ENCODE data around the gene GPR3.
"Not testable (repeated sequence)": the region's sequence is repeated elsewhere in the genome, so short reads cannot be mapped to it uniquely, and the experiment has no call there.

GPR3 gene

DNA sequence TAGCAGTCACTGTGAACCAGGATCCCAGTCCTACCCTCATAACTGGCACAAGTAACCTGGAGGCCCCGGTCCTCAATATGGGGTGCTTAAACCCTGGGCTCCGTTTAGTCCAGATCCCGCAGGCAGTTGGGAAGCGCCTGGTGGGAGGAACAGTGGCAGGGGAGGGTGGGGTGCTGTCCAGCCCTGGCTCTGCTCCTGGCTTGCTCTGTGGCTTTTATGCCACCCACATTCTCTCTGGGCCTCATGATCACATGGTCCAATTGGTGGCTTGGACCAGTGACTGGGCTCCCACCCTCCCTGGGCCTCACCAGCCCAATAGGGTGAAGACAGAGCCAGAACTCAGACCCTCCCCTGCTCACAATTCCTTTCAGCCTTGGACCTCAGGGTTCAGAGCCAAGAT is 12.2 kb upstream of the GPR3 start:
- no peak for DNase-seq (ENCODE audit: low read depth)
- TF ChIP-seq, protein P1, sequence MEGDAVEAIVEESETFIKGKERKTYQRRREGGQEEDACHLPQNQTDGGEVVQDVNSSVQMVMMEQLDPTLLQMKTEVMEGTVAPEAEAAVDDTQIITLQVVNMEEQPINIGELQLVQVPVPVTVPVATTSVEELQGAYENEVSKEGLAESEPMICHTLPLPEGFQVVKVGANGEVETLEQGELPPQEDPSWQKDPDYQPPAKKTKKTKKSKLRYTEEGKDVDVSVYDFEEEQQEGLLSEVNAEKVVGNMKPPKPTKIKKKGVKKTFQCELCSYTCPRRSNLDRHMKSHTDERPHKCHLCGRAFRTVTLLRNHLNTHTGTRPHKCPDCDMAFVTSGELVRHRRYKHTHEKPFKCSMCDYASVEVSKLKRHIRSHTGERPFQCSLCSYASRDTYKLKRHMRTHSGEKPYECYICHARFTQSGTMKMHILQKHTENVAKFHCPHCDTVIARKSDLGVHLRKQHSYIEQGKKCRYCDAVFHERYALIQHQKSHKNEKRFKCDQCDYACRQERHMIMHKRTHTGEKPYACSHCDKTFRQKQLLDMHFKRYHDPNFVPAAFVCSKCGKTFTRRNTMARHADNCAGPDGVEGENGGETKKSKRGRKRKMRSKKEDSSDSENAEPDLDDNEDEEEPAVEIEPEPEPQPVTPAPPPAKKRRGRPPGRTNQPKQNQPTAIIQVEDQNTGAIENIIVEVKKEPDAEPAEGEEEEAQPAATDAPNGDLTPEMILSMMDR (conservative IDR thresholded peaks at IDR 0.05; ENCODE audit: control insufficient read depth, insufficient read depth, low read depth, low read length), result no peak
- H3K4me3 ChIP-seq (ENCODE audit: control insufficient read depth, low read depth, low read length), result no peak overlapping the region

DNA sequence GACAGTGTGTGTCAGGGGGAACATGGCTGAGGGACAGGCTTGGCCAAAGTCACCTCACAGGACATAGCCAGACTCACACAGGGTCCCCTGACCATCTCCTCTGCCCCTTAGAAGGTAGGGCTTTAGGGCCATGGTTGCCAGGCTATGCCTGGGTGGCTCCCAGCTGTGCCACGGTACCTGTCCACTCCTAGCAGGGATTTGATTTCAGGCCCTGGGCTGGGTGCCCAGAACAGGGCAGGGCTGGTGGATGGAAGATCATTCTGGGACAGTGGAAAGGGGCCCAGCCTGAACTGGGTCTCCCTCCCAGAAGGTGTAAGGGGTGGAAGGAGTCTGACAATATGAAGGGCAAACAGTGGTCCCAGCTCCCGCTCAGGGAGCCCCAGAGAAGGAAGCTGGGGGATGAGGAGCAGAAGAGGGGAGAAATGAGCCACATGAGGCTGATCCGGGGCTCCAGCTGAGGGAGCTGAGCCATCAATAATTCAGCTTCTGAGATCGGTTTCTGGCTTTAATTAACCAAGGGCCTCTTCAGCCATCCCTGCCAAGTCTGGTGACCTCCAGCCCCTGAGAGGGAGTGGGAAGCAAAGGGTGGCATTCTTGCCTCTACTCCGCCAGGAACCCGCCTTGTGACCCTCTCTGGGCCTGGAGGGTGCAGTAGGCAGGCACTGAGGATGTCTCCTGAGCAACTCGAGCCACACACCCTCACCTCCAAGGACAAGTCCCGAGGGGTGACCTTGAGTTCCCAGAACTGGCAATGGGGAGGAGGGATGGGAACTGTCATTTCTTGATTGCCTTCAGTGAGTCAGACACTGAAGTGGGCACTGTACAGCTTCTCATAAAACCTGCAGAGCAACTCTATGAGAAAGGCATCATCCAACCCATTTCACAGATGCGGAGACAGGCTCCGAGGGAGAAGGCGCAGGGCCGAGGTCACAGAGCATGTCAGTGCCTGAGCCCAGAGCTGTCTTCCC is 11.4 kb upstream of the GPR3 start:
- H3K4me3 ChIP-seq (ENCODE audit: control insufficient read depth, low read depth, low read length), result no peak overlapping the region
- no peak for DNase-seq (ENCODE audit: low read depth)
- TF ChIP-seq, protein P1 (conservative IDR thresholded peaks at IDR 0.05; ENCODE audit: control insufficient read depth, insufficient read depth, low read depth, low read length), result no peak

DNA sequence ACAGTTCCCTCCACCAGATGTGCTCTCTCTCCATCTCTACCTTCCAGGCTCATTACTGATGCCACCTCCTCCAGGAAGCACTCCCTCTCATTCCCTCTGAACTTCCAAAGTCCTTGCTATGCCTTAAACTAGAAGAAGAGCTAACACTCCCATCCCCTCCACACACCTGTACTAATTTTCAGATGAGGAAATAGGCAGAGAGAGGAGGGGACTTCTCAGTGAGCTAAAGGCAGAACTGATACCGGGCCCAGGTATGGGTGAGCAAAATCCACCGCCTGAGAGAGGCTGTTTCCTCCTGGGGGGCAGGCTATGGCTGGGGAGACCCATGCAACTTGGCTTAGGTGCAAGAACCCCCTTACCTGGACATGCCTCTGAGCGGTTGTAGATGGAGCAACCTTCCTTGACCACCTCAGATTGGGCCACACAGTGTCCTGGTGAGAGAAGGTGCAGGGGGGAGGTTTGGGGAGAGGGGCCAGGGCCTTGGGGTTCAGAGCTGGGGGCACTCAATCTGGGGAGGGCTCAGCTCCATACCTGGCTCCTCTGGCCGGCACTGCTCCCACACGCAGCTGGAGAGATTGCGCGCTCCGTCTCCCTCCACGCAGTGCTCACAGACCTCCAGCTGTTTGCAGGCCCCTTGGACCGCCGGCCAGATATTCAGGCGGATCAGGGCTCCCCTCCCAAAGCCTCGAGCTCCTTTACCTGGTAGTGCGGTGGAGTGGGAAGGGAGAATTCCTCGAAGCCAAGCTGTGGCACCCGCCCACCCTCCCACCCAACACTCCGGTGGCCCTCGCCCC is 10.3 kb upstream of the GPR3 start:
- no peak overlapping the region for H3K4me3 ChIP-seq (ENCODE audit: control insufficient read depth, low read depth, low read length)
- DNase-seq (ENCODE audit: low read depth), result no peak
- TF ChIP-seq, protein P1 (conservative IDR thresholded peaks at IDR 0.05; ENCODE audit: control insufficient read depth, insufficient read depth, low read depth, low read length), result no peak

DNA sequence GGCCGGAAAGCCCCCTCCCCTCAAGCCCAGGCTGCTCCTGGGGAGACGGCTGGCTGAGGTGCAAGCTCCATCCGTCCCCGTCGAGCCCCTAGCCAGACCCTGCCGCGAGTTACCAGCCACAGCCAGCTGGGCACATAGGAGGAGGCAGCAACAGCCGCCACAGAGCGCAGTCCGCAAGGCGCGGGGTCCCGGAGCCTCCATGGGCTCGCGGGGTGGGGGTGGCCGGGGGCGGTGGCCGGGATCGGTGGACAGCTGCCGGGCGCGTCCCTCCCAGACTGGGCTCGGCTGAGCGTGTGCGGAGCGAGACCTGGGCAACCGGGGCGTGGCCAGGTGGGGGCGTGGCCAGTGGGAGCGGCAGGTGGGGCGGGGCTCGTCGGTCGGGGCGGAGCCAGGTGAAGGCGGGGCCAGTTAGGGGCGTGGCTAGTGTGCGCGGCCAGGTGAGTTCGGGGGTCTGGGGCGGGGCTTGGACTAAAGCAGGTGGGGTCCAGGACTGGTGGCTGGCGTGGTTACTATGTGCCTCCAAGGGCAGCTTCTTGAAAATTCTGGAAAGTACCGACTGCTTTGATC is 9.3 kb upstream of the GPR3 start, which contains the start of gene CD164L2:
CD164L2 (minus strand) TSS at position 295 of the 567 bp plus-strand sequence; CDS start at position 201, 94 bp downstream.
- TF ChIP-seq, protein P1 (conservative IDR thresholded peaks at IDR 0.05; ENCODE audit: control insufficient read depth, insufficient read depth, low read depth, low read length), result no peak
- no peak within 1 kb of the TSS for H3K4me3 ChIP-seq (ENCODE audit: control insufficient read depth, low read depth, low read length)
- no peak for DNase-seq (ENCODE audit: low read depth)

- no peak overlapping the region for H3K4me3 ChIP-seq (ENCODE audit: control insufficient read depth, low read depth, low read length)
- no peak for DNase-seq (ENCODE audit: low read depth)
- TF ChIP-seq, protein P1 (conservative IDR thresholded peaks at IDR 0.05; ENCODE audit: control insufficient read depth, insufficient read depth, low read depth, low read length), result no peak
Measured at GRCh38 chr1:27383661-27384060, 8.8 kb upstream of the GPR3 start.

DNA sequence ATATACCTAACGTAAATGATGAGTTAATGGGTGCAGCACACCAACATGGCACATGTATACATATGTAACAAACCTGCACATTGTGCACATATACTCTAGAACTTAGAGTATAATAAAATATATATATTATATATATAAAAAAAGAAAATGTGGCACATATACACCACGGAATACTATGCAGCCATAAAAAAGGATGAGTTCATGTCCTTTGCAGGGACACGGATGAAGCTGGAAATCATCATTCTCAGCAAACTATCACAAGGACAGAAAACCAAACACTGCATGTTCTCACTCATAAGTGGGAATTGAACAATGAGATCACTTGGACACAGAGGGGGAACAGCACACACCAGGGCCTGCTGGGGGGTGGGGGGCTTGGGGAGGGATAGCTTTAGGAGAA is 7.6 kb upstream of the GPR3 start:
- not testable (repeated sequence) for DNase-seq (ENCODE audit: low read depth); H3K4me3 ChIP-seq (ENCODE audit: control insufficient read depth, low read depth, low read length)

All from fibroblast of mammary gland (primary cell).